CD14-positive monocyte (primary cell): ENCODE data around the gene KRT12. TPM values are rescaled to one million over a fixed set of nuclear protein-coding genes. Genes with fewer than 3 reads are reported as not detected.

Experiments
- DNase-seq, 3 donors: peaks; one replicate each; pipeline ENCODE4 v3.0.0-alpha.2; 2011 to 2022
- H2AFZ ChIP-seq: 2 replicates; pipeline ENCODE4 v1.6.0; 2012; ENCODE audit warnings: mild to moderate bottlenecking, low read depth, low read length, inconsistent platforms; ENCODE audit not compliant: insufficient read depth, poor library complexity, severe bottlenecking
- H3K27ac ChIP-seq, 2 donors: 1 replicate in 1 of 2; 2 replicates in 1 of 2; pipeline ENCODE4 v1.5.1; 2012 to 2013; ENCODE audit warnings: low read length in 2 of 2, control low read depth in 1 of 2, inconsistent platforms in 1 of 2, low read depth in 1 of 2, mild to moderate bottlenecking in 1 of 2
- H3K27me3 ChIP-seq, 2 donors: one replicate each; pipeline versions ENCODE4 v1.6.0 to v1.6.1; 2011 to 2013; ENCODE audit warnings: low read length in 2 of 2; ENCODE audit not compliant: control insufficient read depth in 2 of 2, insufficient read depth in 2 of 2
- H3K36me3 ChIP-seq, 2 donors: replicated peaks in 1 of 2; 1 replicate in 1 of 2; 2 replicates in 1 of 2; pipeline versions ENCODE4 v1.5.1 to v1.6.1; 2012 to 2013; ENCODE audit warnings: low read length in 2 of 2, control low read depth in 1 of 2, inconsistent platforms in 1 of 2, mild to moderate bottlenecking in 1 of 2; ENCODE audit not compliant: insufficient read depth in 2 of 2, control insufficient read depth in 1 of 2
- H3K4me1 ChIP-seq, 2 donors: 1 replicate in 1 of 2; 2 replicates in 1 of 2; pipeline versions ENCODE4 v1.5.1 to v1.6.1; 2012 to 2013; ENCODE audit warnings: low read length in 2 of 2, control low read depth in 1 of 2, inconsistent platforms in 1 of 2, mild to moderate bottlenecking in 1 of 2, moderate library complexity in 1 of 2; ENCODE audit not compliant: insufficient read depth in 2 of 2, control insufficient read depth in 1 of 2
- H3K4me2 ChIP-seq: replicated peaks from 2 replicates; pipeline ENCODE3; 2012; ENCODE audit warnings: low read length, moderate library complexity, mild to moderate bottlenecking; ENCODE audit not compliant: poor library complexity, severe bottlenecking; ENCODE audit errors: extremely low read depth
- H3K4me3 ChIP-seq, 3 experiments: fragments of 200-600 bp in 1 of 3; sonication (generic) in 1 of 3; replicated peaks in 1 of 3; 1 replicate in 2 of 3; 2 replicates in 1 of 3; pipeline ENCODE4 v1.5.1; 2011 to 2013; ENCODE audit warnings: low read length in 3 of 3, mild to moderate bottlenecking in 3 of 3, control low read depth in 2 of 3, low read depth in 2 of 3, inconsistent platforms in 1 of 3, moderate library complexity in 1 of 3
- H3K79me2 ChIP-seq: 2 replicates; pipeline ENCODE4 v1.6.0; 2012; ENCODE audit warnings: mild to moderate bottlenecking, control low read depth, inconsistent platforms, low read length, moderate library complexity; ENCODE audit not compliant: insufficient read depth
- H3K9ac ChIP-seq: 2 replicates; pipeline ENCODE4 v1.6.0; 2017; ENCODE audit warnings: low read length, mild to moderate bottlenecking; ENCODE audit not compliant: insufficient read depth, poor library complexity, severe bottlenecking
- H3K9me3 ChIP-seq, 2 donors: replicated peaks in 1 of 2; 1 replicate in 1 of 2; 2 replicates in 1 of 2; pipeline versions ENCODE4 v1.5.1 to v1.6.1; 2012 to 2013; ENCODE audit warnings: low read length in 2 of 2, control low read depth in 1 of 2; ENCODE audit not compliant: control insufficient read depth in 1 of 2, insufficient read depth in 1 of 2
- H4K20me1 ChIP-seq: 2 replicates; pipeline ENCODE4 v1.6.0; 2012; ENCODE audit warnings: mild to moderate bottlenecking, low read length, control low read depth, moderate library complexity; ENCODE audit not compliant: insufficient read depth
- H3K27ac Mint-ChIP-seq, 7 donors: one replicate each; pipeline ENCODE4 v1.8.0; 2020; ENCODE audit warnings: mild to moderate bottlenecking in 7 of 7, mixed read lengths in 7 of 7, moderate library complexity in 6 of 7, inconsistent platforms in 2 of 7
- H3K27me3 Mint-ChIP-seq, 3 donors: one replicate each; pipeline ENCODE4 v1.8.0; 2021 to 2022; ENCODE audit warnings: low read depth in 3 of 3, mild to moderate bottlenecking in 3 of 3, mixed read lengths in 3 of 3, moderate library complexity in 3 of 3, inconsistent platforms in 1 of 3
- H3K36me3 Mint-ChIP-seq, 2 donors: one replicate each; pipeline ENCODE4 v1.8.0; 2020; ENCODE audit warnings: mixed read lengths in 2 of 2, inconsistent platforms in 1 of 2, mild to moderate bottlenecking in 1 of 2
- H3K4me1 Mint-ChIP-seq: one replicate; pipeline ENCODE4 v1.8.0; 2020; ENCODE audit warnings: mild to moderate bottlenecking, mixed read lengths
- H3K4me3 Mint-ChIP-seq, 2 donors: one replicate each; pipeline ENCODE4 v1.8.0; 2020; ENCODE audit warnings: mild to moderate bottlenecking in 2 of 2, mixed read lengths in 2 of 2, moderate library complexity in 1 of 2
- H3K9me3 Mint-ChIP-seq, 7 donors: one replicate each; pipeline ENCODE4 v1.8.0; 2020 to 2022; ENCODE audit warnings: mixed read lengths in 7 of 7, mild to moderate bottlenecking in 6 of 7, moderate library complexity in 6 of 7, inconsistent platforms in 2 of 7
- CTCF ChIP-seq: fragments of 200-600 bp; IDR thresholded peaks from one replicate; pipeline ENCODE4 v1.8.0; 2022; ENCODE audit warnings: antibody characterized with exemption, mild to moderate bottlenecking
- WGBS: methylation state at CpG from one replicate; pipeline ENCODE4 v1.1.5; 2013; ENCODE audit warnings: missing lambda C conversion rate; ENCODE audit not compliant: insufficient coverage; 5-methylcytosine and 5-hydroxymethylcytosine counted together
- intact Hi-C, 2 donors: fragments of 100-400 bp; cut with micrococcal nuclease; formaldehyde crosslinking; loops; one replicate each; pipeline versions ENCODE4 v1.15.0 to v1.15.1; 2023
- polyA plus RNA-seq, 3 donors: library from polyadenylated mRNA; depleted of rRNA in 1 of 3; unstranded in 2 of 3; stranded (reverse) in 1 of 3; fragments of 300-500 nt in 2 of 3; fragments of >200 nt in 1 of 3; fragmentation: Illumina TruSeq in 2 of 3; gene quantifications; 1 replicate in 2 of 3; 2 replicates in 1 of 3; pipeline ENCODE4 v1.2.3, GENCODE V29; 2012 to 2021

The KRT12 gene
- polyA plus RNA-seq, 3 donors = not detected

DNA sequence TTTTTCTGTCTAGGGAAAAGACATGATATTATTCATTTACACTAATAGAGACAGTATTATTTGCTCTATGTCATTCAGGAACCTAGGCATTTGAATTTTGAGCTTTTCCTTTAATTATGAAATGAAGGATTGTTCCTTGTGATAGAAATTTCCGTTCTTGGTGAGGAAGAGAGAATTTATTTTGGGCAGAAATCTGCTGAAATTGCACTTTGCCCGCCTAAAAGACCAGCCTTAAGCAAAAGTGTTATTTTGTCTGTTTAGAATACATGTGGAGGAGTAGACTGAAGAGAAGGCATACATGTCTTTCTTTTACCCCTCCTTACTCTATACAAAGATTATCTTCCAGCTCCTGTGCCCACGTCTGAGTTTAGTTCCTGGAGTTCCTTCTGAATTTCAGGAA is 27.8 kb downstream of the KRT12 start:
- peaks cover 0 to 8% (median 0%) of the 10 kb centered on the region in 7 donors for H3K9me3 Mint-ChIP-seq
- no peaks in the 10 kb centered on the region for H3K9me3 ChIP-seq
- H3K9ac ChIP-seq = no peak overlapping the region
- H3K27me3 ChIP-seq = peaks cover 0 to 3% of the 10 kb centered on the region in 2 donors
- H3K4me3 ChIP-seq = no peak overlapping the region
- no peaks in the 10 kb centered on the region for H3K4me1 Mint-ChIP-seq
- 36% methylated on average over 1 of the region's 3 CpGs for WGBS
- no peak overlapping the region for H2AFZ ChIP-seq
- no peak for DNase-seq
- H3K27ac Mint-ChIP-seq = no peak overlapping the region
- H3K27ac ChIP-seq = no peak overlapping the region
- H3K79me2 ChIP-seq = no peaks in the 10 kb centered on the region
- no peak overlapping the region for H3K4me2 ChIP-seq
- H3K4me3 Mint-ChIP-seq = no peak overlapping the region
- H3K4me1 ChIP-seq = no peaks in the 10 kb centered on the region
- H3K36me3 ChIP-seq = no peaks in the 10 kb centered on the region
- H4K20me1 ChIP-seq = no peaks in the 10 kb centered on the region
- no peaks in the 10 kb centered on the region for H3K36me3 Mint-ChIP-seq
- intact Hi-C loops = no loop called here
- H3K27me3 Mint-ChIP-seq = peaks cover 10 to 24% (median 17%) of the 10 kb centered on the region in 3 donors
- TF ChIP-seq CTCF = no peak

GRCh38 chr17:40836020-40836419 is 31.0 kb downstream of the KRT12 start:
- H2AFZ ChIP-seq = no peak overlapping the region
- no peaks in the 10 kb centered on the region for H4K20me1 ChIP-seq
- no peaks in the 10 kb centered on the region for H3K36me3 Mint-ChIP-seq
- no peak overlapping the region for H3K9ac ChIP-seq
- no peak overlapping the region for H3K4me2 ChIP-seq
- H3K4me3 Mint-ChIP-seq = no peak overlapping the region
- no peak overlapping the region for H3K4me3 ChIP-seq
- H3K27me3 Mint-ChIP-seq = peaks cover 3 to 13% (median 10%) of the 10 kb centered on the region in 3 donors
- TF ChIP-seq CTCF = no peak
- H3K79me2 ChIP-seq = no peaks in the 10 kb centered on the region
- H3K4me1 ChIP-seq = no peaks in the 10 kb centered on the region
- peaks cover 0 to 2% of the 10 kb centered on the region in 2 donors for H3K27me3 ChIP-seq
- H3K9me3 Mint-ChIP-seq = peaks cover 0 to 8% (median 0%) of the 10 kb centered on the region in 7 donors
- no peak for DNase-seq
- H3K9me3 ChIP-seq = no peaks in the 10 kb centered on the region
- H3K27ac ChIP-seq = no peak overlapping the region
- H3K27ac Mint-ChIP-seq = no peak overlapping the region
- H3K36me3 ChIP-seq = no peaks in the 10 kb centered on the region
- 100% methylated on average over 1 of the region's 4 CpGs for WGBS
- no peaks in the 10 kb centered on the region for H3K4me1 Mint-ChIP-seq
- intact Hi-C loops = no loop called here
